KMS-11 (cell line): ENCODE results near the gene HARBI1.
A peak's percentile ranks its signal among the peaks of the same experiment; 100 is the strongest.

ENCODE experiments used
- H2AFZ ChIP-seq: fragments of 200-600 bp; sonication (generic); 2 replicates; pipeline ENCODE4 v1.6.1; 2016; ENCODE audit warnings: antibody characterized with exemption, mixed run types, low read depth
- H3K27ac ChIP-seq: fragments of 200-600 bp; sonication (generic); 2 replicates; pipeline ENCODE4 v1.6.1; 2016; ENCODE audit warnings: mild to moderate bottlenecking, mixed run types
- H3K27me3 ChIP-seq: fragments of 200-600 bp; sonication (generic); 2 replicates; pipeline ENCODE4 v1.6.1; 2017; ENCODE audit warnings: mild to moderate bottlenecking, low read depth, mixed run types, moderate library complexity; ENCODE audit not compliant: insufficient read depth
- H3K36me3 ChIP-seq: fragments of 200-600 bp; sonication (generic); 2 replicates; pipeline ENCODE4 v1.6.1; 2017; ENCODE audit warnings: mild to moderate bottlenecking, mixed run types; ENCODE audit not compliant: insufficient read depth
- H3K4me1 ChIP-seq: fragments of 200-600 bp; sonication (generic); 2 replicates; pipeline ENCODE4 v1.6.1; 2016; ENCODE audit warnings: mild to moderate bottlenecking, low read depth, mixed run types; ENCODE audit not compliant: poor library complexity, severe bottlenecking
- H3K4me2 ChIP-seq: fragments of 200-600 bp; sonication (generic); 2 replicates; pipeline ENCODE4 v1.7.0; 2016; ENCODE audit warnings: mild to moderate bottlenecking, mixed run types
- H3K4me3 ChIP-seq: fragments of 200-600 bp; sonication (generic); IDR thresholded peaks from 2 replicates; pipeline ENCODE4 v1.6.1; 2017; ENCODE audit warnings: low read depth, low read length, mixed read lengths; ENCODE audit not compliant: insufficient read depth
- H3K79me2 ChIP-seq: fragments of 200-600 bp; sonication (generic); 2 replicates; pipeline ENCODE4 v1.6.1; 2016; ENCODE audit warnings: low read depth, mixed run types; ENCODE audit not compliant: insufficient read depth
- H3K9ac ChIP-seq: fragments of 200-600 bp; sonication (generic); 2 replicates; pipeline ENCODE4 v1.6.1; 2016; ENCODE audit warnings: mild to moderate bottlenecking, mixed run types
- H4K20me1 ChIP-seq: fragments of 200-600 bp; sonication (generic); 2 replicates; pipeline ENCODE4 v1.6.1; 2016; ENCODE audit warnings: mild to moderate bottlenecking, mixed run types; ENCODE audit not compliant: insufficient read depth
- TF ChIP-seq, protein P1 (sequence below): fragments of 200-600 bp; sonication (generic); conservative IDR thresholded peaks from 2 replicates; pipeline ENCODE4 v1.6.1; 2017; ENCODE audit warnings: low read depth, mild to moderate bottlenecking, antibody characterized with exemption, low read length, moderate library complexity, mixed read lengths

Gene HARBI1

DNA sequence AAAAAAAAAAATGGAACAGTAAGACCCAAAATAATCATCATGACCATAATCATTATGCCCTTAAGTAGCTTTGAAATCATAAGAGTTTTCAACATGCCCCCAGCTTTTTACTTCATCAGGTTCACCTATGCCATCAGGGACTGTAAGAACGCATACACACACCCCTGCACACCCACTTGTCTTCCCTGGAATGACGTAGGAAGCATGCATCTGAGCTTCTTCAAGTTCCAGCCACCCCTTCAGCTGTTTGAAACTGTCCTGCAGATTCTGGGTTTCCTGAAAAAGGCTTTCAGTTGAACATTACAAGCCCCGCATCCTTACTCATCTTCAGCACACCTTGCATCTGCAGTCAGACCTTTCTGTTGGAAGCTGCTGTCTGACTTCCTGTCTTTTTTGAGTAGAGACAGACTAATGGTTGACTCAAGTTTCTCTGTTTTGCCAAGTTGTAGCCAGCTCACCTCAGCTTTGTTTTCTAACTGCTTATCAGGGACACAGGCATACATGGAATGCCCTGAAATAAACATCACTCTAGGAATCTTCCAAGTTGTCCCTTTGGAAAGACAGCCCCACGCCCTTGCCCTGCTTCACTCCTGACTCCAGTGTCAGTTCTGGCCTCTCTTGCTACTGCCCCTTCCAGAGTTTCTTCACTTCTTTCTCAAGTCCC lies 46.4 kb upstream of the HARBI1 start:
- no peak overlapping the region for H3K4me2 ChIP-seq
- H3K27ac ChIP-seq, result no peak overlapping the region; the same call in 1 of the 2 replicates
- no peak overlapping the region for H3K9ac ChIP-seq
- no peaks in the 10 kb centered on the region for H3K36me3 ChIP-seq
- peaks cover 80% of the 10 kb centered on the region for H3K4me1 ChIP-seq
- H3K79me2 ChIP-seq, result no peaks in the 10 kb centered on the region
- no peak overlapping the region for H2AFZ ChIP-seq
- H4K20me1 ChIP-seq, result no peaks in the 10 kb centered on the region
- H3K4me3 ChIP-seq, result no peak overlapping the region
- TF ChIP-seq, protein P1, sequence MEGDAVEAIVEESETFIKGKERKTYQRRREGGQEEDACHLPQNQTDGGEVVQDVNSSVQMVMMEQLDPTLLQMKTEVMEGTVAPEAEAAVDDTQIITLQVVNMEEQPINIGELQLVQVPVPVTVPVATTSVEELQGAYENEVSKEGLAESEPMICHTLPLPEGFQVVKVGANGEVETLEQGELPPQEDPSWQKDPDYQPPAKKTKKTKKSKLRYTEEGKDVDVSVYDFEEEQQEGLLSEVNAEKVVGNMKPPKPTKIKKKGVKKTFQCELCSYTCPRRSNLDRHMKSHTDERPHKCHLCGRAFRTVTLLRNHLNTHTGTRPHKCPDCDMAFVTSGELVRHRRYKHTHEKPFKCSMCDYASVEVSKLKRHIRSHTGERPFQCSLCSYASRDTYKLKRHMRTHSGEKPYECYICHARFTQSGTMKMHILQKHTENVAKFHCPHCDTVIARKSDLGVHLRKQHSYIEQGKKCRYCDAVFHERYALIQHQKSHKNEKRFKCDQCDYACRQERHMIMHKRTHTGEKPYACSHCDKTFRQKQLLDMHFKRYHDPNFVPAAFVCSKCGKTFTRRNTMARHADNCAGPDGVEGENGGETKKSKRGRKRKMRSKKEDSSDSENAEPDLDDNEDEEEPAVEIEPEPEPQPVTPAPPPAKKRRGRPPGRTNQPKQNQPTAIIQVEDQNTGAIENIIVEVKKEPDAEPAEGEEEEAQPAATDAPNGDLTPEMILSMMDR, result no peak
- no peaks in the 10 kb centered on the region for H3K27me3 ChIP-seq

DNA sequence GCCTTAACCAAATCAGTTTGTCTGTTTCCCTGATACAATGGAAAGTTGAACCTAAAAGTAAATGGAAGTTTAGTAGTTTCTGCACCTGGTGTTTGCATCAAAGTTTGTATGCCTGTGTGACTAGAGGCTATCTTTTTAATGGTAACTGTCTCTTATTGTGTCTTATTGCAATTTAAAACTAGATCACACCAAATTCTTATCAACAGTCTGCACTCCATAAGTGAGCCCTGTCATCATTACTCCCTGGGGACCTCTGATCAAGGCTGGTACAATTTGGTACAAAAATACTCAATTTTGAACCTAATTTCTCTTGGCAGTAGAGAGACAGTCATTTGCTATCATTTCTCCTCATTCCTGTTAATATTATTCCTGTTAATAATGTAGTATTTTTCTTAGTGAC lies 45.3 kb upstream of the HARBI1 start:
- no peak overlapping the region; the same call in 1 of the 2 replicates for H3K4me2 ChIP-seq

DNA sequence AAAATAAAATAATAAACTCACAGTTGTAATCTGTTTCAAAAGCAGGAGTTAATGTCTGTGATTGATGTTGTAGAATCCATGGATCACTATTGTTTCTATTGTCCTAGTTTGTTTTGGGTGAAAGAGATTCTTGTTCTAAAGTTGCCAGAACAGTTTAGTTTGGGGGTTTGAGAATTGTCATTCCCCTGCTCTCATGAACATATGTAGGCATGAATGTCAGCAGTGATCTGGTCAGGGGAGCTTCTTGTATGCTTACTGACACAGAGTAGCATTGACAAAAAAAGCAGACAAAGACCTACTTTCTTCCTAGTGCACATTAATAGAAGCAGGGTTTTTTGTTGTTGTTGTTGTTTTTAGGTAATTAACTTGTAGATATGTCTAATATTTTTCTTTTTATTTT lies 44.8 kb upstream of the HARBI1 start:
- Histone ChIP-seq H3K36me3 (no peaks in the 10 kb centered on the region), H3K4me2 (peak overlapping the region; percentile 10; the same call in 1 of the 2 replicates), H3K9ac (no peak overlapping the region), H4K20me1 (no peaks in the 10 kb centered on the region), H3K27me3 (no peaks in the 10 kb centered on the region), H3K27ac (no peak overlapping the region), H3K4me3 (no peak overlapping the region), H3K79me2 (no peaks in the 10 kb centered on the region), H3K4me1 (peaks cover 72% of the 10 kb centered on the region), H2AFZ (no peak overlapping the region)
- TF ChIP-seq, protein P1, result no peak

More for the DNA sequence above, 45.3 kb upstream of the HARBI1 start:
- H4K20me1 ChIP-seq, result no peaks in the 10 kb centered on the region
- peaks cover 78% of the 10 kb centered on the region for H3K4me1 ChIP-seq
- H2AFZ ChIP-seq, result no peak overlapping the region
- no peak overlapping the region for H3K27ac ChIP-seq
- no peaks in the 10 kb centered on the region for H3K36me3 ChIP-seq
- no peak overlapping the region for H3K9ac ChIP-seq
- no peaks in the 10 kb centered on the region for H3K79me2 ChIP-seq
- no peaks in the 10 kb centered on the region for H3K27me3 ChIP-seq
- TF ChIP-seq, protein P1, result no peak
- no peak overlapping the region for H3K4me3 ChIP-seq

DNA sequence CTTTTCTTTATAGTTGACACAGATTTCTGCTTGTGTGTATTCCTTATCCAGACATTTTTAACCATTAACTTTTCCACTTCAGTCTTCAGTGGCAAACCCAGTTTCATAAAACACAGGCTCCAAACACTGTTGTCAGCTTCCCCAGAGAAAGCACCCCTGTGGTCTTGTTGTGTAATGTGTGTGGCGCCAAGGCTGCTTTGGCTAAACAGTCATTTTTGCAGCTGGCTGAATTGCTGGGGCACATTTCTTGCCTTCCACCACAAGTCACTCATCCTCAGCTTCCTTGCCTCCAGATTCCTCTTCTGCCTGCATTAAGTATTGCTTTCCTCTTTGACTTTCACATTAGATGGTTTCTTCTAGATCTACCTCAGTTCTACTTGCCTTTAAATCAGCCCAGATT lies 42.9 kb upstream of the HARBI1 start:
- H4K20me1 ChIP-seq, result no peaks in the 10 kb centered on the region
- H3K4me1 ChIP-seq, result peaks cover 55% of the 10 kb centered on the region
- no peaks in the 10 kb centered on the region for H3K27me3 ChIP-seq
- no peak overlapping the region for H2AFZ ChIP-seq
- no peak overlapping the region for H3K9ac ChIP-seq
- TF ChIP-seq, protein P1, result no peak
- peak overlapping the region; percentile 43; the same call in 1 of the 2 replicates for H3K4me2 ChIP-seq
- H3K36me3 ChIP-seq, result no peaks in the 10 kb centered on the region; the same call in 1 of the 2 replicates
- H3K27ac ChIP-seq, result peak overlapping the region; percentile 68
- H3K4me3 ChIP-seq, result no peak overlapping the region
- H3K79me2 ChIP-seq, result no peaks in the 10 kb centered on the region
